Stimulated activated CD8-positive, alpha-beta memory T cell treated with anti-CD3 and anti-CD28 coated beads, Interleukin-4, amount 100 ng/mL, for 1 hour (primary cell): Measurements from ENCODE around the gene MTHFR.

ENCODE experiments used
- DNase-seq, 2 donors: peaks; one replicate each; pipeline ENCODE4 v3.0.0-alpha.2; 2020; ENCODE audit warnings: low read depth in 2 of 2, low spot score in 1 of 2

The MTHFR gene

GRCh38 chr1:11783556-11783955, 22.2 kb downstream of the MTHFR start:
- no peak for DNase-seq

GRCh38 chr1:11782127-11782708, 23.5 kb downstream of the MTHFR start:
- DNase-seq, result no peak

- no peak for DNase-seq
Measured at GRCh38 chr1:11781297-11781696, 24.5 kb downstream of the MTHFR start.

GRCh38 chr1:11780380-11781147, 25.2 kb downstream of the MTHFR start:
- no peak for DNase-seq

- DNase-seq, result no peak
Measured at GRCh38 chr1:11779715-11780379, 25.9 kb downstream of the MTHFR start.

GRCh38 chr1:11778844-11779623, 26.7 kb downstream of the MTHFR start:
- DNase-seq, result no peak

GRCh38 chr1:11778336-11778735, 27.4 kb downstream of the MTHFR start:
- DNase-seq, result no peak

GRCh38 chr1:11777658-11778322, 28.0 kb downstream of the MTHFR start:
- no peak for DNase-seq

- DNase-seq, result no peak
Measured at GRCh38 chr1:11774753-11775152, 31.0 kb downstream of the MTHFR start.

- no peak for DNase-seq
Measured at GRCh38 chr1:11772458-11772857, 33.3 kb downstream of the MTHFR start.

GRCh38 chr1:11771481-11772043, 34.2 kb downstream of the MTHFR start:
- no peak for DNase-seq

GRCh38 chr1:11770011-11770410, 35.8 kb downstream of the MTHFR start:
- DNase-seq, result no peak

- no peak for DNase-seq
Measured at GRCh38 chr1:11769274-11769673, 36.5 kb downstream of the MTHFR start.

- no peak for DNase-seq
Measured at GRCh38 chr1:11768821-11769220, 36.9 kb downstream of the MTHFR start.

GRCh38 chr1:11767922-11768704, 37.7 kb downstream of the MTHFR start:
- no peak for DNase-seq

- no peak for DNase-seq
Measured at GRCh38 chr1:11766429-11766776, 39.4 kb downstream of the MTHFR start.

GRCh38 chr1:11765661-11766428, 39.9 kb downstream of the MTHFR start:
- DNase-seq, result no peak

- no peak for DNase-seq
Measured at GRCh38 chr1:11764519-11764918, 41.2 kb downstream of the MTHFR start.

- DNase-seq, result no peak
Measured at GRCh38 chr1:11764115-11764514, 41.6 kb downstream of the MTHFR start.
